ENCODE measurements around the gene NOTCH4.
A peak's percentile ranks its signal among the peaks of the same experiment; 100 is the strongest.

The NOTCH4 gene

GRCh38 chr6:32198866-32199265, 25.0 kb downstream of the NOTCH4 start:
- DNase-seq (ENCODE audit: low read depth): no peak
- H3K4me3 ChIP-seq (ENCODE audit: low read depth, low read length): no peak overlapping the region
- no peak for TF ChIP-seq CTCF (IDR thresholded peaks at IDR 0.05; ENCODE audit: insufficient read depth, low read depth, low read length, missing control alignments)

GRCh38 chr6:32198345-32198696, 25.5 kb downstream of the NOTCH4 start:
- TF ChIP-seq CTCF (IDR thresholded peaks at IDR 0.05; ENCODE audit: insufficient read depth, low read depth, low read length, missing control alignments): no peak
- H3K4me3 ChIP-seq (ENCODE audit: low read depth, low read length): no peak overlapping the region
- no peak for DNase-seq (ENCODE audit: low read depth)

GRCh38 chr6:32196682-32197616, 26.9 kb downstream of the NOTCH4 start:
- peak; percentile 63 for DNase-seq (ENCODE audit: low read depth)
- peak; percentile 16 for TF ChIP-seq CTCF (IDR thresholded peaks at IDR 0.05; ENCODE audit: insufficient read depth, low read depth, low read length, missing control alignments)
- peak overlapping the region; percentile 86 for H3K4me3 ChIP-seq (ENCODE audit: low read depth, low read length)

GRCh38 chr6:32195902-32196681, 27.8 kb downstream of the NOTCH4 start:
- DNase-seq (ENCODE audit: low read depth): peak; percentile 91
- peak overlapping the region; percentile 86 for H3K4me3 ChIP-seq (ENCODE audit: low read depth, low read length)
- TF ChIP-seq CTCF (IDR thresholded peaks at IDR 0.05; ENCODE audit: insufficient read depth, low read depth, low read length, missing control alignments): no peak

GRCh38 chr6:32195652-32195901, 28.3 kb downstream of the NOTCH4 start:
- TF ChIP-seq CTCF (IDR thresholded peaks at IDR 0.05; ENCODE audit: insufficient read depth, low read depth, low read length, missing control alignments): peak; percentile 23
- peak; percentile 100 for DNase-seq (ENCODE audit: low read depth)
- H3K4me3 ChIP-seq (ENCODE audit: low read depth, low read length): peak overlapping the region; percentile 80

- H3K4me3 ChIP-seq (ENCODE audit: low read depth, low read length): peak overlapping the region; percentile 80
- peak; percentile 64 for TF ChIP-seq CTCF (IDR thresholded peaks at IDR 0.05; ENCODE audit: insufficient read depth, low read depth, low read length, missing control alignments)
- peak; percentile 69 for DNase-seq (ENCODE audit: low read depth)
Measured at GRCh38 chr6:32194825-32195651, 28.8 kb downstream of the NOTCH4 start.

All from GM12865 (cell line).